HL-60/S4 (cell line): ENCODE measurements around the gene CFAP161.

Source experiments
- in situ Hi-C: fragments of 300-500 bp; cut with MboI; formaldehyde crosslinking; loops from 2 replicates; pipeline ENCODE4 v1.14.3; 2022; ENCODE audit warnings: low sequenced_read_pairs

Gene CFAP161

GRCh38 chr15:81133782-81134461, at the start of gene CFAP161:
CFAP161 (plus strand) TSS chr15:81134270; CDS start chr15:81134330, 60 bp downstream.
- in situ Hi-C loops, result no loop called here

DNA sequence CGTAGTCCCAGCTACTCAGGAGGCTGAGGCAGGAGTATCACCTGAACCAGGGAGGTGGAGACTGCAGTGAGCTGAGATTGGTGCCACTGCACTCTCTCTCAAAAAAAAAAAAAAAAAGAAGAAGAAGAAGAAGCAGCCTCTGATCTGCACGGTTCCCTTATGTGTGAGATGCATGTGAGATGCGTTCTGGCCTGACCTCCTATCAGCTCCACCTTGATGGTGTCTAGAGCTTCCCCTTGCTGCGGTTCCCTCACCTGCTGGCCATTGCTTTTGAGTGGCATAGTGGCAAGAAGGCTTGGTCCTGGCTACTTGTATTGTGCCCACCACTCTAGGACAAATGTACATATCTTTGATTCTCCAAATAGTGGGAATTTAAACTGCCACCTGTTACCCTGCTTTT, 49.4 kb upstream of the CFAP161 start:
- in situ Hi-C loops, result no loop called here

DNA sequence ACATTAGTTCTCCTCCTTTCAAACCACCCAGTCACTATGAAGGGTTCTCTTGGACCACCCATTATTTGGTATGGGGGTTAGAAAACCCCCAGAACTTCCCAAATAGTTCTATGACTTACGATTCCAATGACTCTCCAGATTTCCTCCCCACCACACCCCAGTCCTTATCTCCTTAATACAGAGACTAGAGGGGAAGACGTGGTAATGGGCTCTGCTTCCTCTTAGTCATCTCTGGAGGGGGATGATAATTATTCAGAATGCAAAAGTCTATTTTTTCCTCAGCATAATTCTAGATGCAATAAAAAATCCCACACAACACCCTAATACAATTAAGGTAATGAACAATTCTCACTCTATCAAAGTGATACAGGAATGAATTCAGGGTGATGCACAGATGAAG, 48.9 kb upstream of the CFAP161 start:
- in situ Hi-C loops, result no loop called here

GRCh38 chr15:81085898-81086297, 48.2 kb upstream of the CFAP161 start:
- in situ Hi-C loops, result no loop called here

DNA sequence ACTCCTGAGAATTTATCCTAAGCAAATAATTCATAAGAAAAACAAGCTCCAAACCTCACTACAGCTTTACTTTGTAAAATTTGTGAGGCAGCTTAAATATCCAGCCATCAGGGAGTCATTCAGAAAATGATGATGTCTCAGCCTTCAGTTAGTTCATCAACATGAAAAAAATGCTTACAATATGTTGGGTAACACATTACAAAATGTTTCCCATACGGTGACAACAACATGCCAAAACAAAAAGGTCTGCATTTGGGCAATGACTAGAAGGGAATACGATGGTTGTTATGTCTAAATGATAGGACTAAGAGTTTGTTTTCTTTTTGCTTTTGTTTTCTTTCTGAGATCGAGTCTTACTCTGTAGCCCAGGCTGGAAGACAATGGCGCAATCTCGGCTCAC, 47.0 kb upstream of the CFAP161 start:
- in situ Hi-C loops, result no loop called here

DNA sequence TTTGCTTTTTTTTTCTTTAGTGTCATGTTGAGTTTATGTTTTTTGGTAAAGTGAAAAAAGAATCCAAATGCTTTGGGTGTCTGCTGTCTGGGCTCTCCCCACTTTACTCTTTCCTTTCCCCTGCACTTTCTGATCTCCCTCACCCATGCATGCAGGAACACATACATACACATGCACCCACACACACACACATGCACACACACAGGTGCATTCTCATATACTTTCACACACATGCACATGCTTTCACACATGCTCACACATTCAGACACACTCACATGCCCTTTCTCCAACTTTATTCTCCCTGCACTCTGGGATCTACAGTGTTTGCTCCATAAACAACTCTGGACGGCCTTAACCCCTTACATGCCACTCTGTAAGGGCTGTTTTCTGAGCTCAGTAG, 46.4 kb upstream of the CFAP161 start:
- in situ Hi-C loops, result no loop called here

DNA sequence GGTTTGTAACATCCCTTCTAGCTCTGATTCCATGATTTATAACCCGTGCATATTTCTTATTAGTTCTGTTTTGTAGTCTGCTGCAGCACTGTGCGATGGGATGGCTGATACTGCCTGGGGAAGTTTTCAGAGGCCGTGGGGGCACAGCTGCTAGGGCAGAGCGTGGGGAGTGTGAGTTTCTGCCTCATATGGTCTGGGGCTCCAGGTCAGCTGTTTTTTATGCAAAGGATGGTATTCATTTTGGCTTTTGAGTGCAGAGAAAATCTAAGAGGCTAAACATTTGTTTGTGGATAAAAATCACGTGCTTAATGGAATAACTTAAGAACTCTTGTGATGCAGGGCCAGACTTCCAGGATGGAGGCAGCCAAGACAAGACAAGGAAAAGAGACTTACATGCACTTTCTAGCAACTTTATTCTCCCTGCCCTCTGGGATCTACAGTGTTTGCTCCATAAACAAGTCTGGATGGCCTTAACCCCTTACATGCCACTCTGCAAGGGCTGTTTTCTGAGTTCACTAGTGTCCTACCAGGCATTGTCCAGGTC, 45.5 kb upstream of the CFAP161 start:
- in situ Hi-C loops, result no loop called here

DNA sequence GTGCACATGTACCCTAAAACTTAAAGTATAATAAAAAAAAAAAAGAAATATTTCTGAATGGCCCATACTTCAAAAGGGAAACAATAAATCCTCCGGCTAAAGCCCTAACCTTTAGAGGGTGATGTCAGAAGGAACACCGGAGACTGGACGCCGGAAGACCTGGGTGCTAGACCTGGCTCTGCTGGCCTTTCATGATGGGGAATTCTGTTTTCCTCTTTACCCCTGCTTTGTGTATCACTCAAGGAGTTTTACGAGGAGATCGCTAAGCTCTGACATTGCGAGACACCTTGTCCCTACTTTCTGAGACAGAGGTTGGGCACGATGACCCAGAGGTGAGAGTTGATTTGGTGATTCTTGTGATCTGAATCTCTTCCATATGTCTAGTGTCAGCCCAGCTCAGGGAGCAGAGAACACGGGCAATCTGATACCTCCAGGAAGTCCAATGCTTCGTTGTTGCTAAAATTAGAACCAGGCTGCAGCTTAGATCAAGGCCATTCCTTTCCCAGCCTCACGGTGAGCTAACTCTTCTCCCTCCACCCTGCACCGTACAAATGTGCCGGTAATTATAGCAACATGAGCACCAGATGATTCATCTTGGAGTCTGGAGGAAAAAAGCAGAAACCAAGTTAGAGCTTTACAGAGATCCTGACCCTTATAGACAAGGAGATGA, 42.0 kb upstream of the CFAP161 start:
- in situ Hi-C loops, result no loop called here

GRCh38 chr15:81092559-81092902, 41.5 kb upstream of the CFAP161 start:
- in situ Hi-C loops, result no loop called here

- in situ Hi-C loops, result no loop called here
Observed at GRCh38 chr15:81093961-81094360, 40.1 kb upstream of the CFAP161 start.

DNA sequence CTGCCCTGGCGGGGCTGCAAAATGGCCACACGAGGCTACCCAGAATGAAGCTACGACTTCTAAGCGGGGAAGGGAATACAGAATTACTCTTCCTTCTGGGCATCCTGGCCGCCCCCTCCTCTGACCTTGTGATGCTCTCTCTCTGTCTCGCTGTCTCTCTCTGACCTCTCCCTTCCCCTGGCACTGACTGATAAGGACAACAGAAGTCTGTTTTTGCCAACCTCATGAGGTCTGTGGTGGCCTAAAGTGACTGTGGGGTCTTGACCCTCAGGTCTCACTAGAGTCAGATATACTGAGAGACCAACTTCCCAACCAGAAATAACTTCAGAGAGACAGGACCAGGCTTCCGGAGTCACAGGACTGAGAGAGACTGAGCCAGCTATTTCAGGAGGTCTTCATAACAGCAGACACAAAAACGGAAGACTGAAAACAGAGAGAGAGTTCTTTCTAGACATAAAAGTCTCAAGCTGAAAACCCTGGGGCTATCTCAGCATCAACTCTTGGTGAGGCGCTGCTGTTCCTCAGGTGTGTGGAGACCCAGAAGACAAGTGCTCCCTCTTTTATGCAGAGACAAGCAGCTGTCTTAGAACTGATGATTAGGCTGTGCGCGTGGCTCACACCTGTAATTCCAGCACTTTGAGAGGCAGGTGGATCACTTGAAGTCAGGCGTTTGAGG, 38.2 kb upstream of the CFAP161 start:
- in situ Hi-C loops, result no loop called here

- in situ Hi-C loops, result no loop called here
Observed at GRCh38 chr15:81096398-81096797, 37.7 kb upstream of the CFAP161 start.

DNA sequence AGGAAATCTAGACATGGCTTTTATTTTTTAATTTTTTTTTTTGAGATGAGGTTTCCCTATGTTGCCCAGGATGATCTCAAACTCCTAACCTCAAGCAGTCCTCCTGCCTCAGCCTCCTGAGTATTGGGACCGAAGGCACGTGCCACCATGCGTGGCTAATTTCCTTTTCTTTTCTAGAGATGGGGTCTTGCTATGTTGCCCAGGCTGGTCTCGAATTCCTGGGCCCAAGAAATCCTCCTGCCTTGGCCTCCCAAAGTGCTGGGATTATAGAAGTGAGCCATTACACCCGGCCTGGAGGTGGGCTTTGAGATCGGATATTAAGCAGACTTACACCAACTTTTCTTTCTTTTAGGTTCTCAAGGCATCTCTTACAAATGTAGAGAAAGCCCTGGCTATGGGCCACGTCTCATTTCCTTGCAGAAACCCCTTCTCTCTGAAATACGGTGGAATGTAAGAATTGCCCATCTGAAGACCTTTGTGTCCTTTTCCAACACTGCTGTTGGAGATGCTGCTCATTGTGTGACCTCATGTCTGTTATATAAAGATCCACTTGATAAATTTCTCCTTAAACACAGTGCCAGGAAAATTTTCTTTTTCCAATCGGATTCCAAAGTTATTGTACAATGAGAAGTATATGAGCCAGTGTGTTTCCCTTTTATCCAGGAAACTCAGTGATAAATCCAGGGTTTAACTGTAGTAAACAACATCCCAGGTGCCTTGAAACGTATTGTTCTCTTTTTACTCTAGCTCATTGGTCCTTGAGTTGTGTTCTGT, 36.8 kb upstream of the CFAP161 start:
- in situ Hi-C loops, result no loop called here

GRCh38 chr15:81097890-81098280, 36.2 kb upstream of the CFAP161 start:
- in situ Hi-C loops, result no loop called here

GRCh38 chr15:81098349-81098748, 35.7 kb upstream of the CFAP161 start:
- in situ Hi-C loops, result no loop called here

DNA sequence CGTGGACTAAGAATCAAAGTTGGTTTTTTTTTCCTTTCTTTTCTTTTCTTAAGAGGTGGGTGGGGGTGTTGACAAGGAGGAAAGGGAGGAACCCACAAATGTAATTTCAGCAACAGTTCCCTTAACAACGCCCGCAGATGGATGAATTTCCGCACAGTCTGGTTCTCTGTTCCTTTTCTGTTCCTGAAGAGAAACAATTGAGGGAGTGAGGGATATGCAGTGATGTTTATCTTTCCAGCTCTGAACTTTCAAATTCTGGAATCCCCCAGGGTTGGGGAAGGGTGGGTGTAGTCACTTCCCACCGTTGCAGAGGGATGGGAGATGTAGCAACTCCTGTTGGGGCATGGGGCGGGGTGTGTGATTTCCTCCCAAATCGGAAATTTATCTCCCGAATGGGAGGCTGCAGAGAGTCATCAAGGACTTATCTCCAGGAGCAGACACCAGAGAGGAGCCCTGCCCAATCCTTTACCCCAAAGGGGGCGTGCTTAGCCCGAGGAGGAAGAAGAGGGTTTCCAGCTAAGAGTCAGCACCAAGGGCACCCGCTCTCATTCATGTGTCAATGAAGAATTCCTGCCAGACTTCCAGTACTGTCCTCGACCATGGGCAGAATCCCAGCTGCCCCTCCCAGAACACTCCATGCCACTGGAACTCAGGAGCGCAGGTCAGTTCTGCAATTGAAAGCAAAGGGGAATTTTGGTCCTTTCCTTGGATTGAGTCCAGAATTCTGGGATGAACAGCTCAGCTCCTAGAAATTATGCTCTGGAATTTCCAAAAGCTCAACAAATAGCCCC, 35.0 kb upstream of the CFAP161 start:
- in situ Hi-C loops, result no loop called here

DNA sequence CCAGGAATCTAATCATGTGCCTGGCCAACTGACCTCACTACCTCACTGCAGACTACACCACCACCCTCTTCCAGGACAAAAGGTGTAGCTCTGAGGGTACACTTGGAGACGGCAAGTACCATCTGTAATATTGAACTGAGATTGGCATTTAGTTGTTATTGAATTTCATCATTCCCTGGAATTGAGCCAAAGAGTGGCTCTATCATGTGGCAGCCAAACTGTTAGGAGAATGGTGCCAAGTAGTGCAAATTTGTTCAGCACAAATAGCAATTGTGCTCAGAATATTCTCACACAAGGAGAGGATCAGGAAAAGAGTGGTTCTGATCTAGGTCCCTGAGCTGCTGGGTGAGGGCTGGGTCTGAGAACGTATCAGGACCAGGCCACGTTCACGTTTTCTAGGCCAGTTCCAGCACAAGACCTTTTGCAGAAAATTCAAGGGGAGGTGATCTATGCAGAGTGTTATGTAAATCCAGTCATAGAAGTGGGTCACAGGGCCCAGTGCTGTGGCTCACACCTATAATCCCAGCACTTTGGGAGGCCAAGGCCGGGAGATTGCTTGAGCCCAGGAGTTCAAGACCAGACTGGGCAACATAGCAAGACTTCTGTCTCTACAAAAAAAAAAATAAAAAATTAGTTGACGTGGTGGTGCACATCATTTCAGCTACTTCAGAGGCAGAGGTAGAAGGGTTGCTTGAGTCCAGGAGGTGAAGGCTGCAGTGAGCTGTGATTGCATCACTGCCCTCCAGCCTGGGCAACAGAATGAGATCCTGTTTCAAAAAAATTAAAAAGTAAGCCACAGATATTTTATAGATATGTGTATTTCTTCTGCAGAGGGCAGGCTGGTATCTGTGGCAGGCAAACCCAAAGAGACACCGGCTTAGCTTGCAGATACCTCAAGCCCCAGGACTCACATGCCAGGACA, 31.9 kb upstream of the CFAP161 start:
- in situ Hi-C loops, result loop anchor here (10.0 kb wide), 2 partner anchors 107 to 163 kb away; no protein-coding TSS in a partner anchor

GRCh38 chr15:81103857-81104256, 30.2 kb upstream of the CFAP161 start:
- in situ Hi-C loops, result loop anchor here (10.0 kb wide), 2 partner anchors 109 to 161 kb away; no protein-coding TSS in a partner anchor

DNA sequence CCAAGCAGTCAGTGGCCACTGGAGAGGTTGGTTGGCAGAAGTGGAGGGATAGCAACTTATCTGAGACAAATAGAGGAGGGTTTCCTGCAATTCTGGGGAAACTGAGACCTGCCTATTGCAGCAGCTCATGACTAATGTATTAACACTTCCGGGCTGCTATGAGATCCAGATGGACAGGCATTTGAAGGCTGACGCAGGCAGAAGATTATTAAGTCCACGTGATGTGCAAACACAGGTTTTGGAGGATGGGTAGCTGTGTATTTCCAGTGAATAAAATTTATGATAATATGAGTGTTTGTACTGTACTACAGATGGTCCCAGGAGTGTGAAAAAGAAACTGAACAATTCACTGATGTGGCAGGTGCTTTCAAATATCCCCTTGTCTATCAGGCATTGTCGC, 28.5 kb upstream of the CFAP161 start:
- in situ Hi-C loops, result loop anchor here (10.0 kb wide), 2 partner anchors 111 to 159 kb away; no protein-coding TSS in a partner anchor
